ENCODE results near the gene RFX7. TPM values are rescaled to one million over a fixed set of nuclear protein-coding genes. Genes with fewer than 3 reads are reported as not detected.
"Not testable (repeated sequence)": the region's sequence is repeated elsewhere in the genome, so short reads cannot be mapped to it uniquely, and the experiment has no call there.

RFX7 gene
- polyA plus RNA-seq, 4 donors: 19.2 to 23.0 (median 22.5) TPM

- no peak for DNase-seq (ENCODE audit: low read depth in 4 of 4, low spot score in 2 of 4)
These were observed 35.5 kb downstream of the RFX7 start for GRCh38 chr15:56208185-56208584.

- DNase-seq (ENCODE audit: low read depth in 4 of 4, low spot score in 2 of 4): no peak
These were observed 36.0 kb downstream of the RFX7 start for GRCh38 chr15:56207711-56208110.

- no peak for DNase-seq (ENCODE audit: low read depth in 4 of 4, low spot score in 2 of 4)
These were observed 36.6 kb downstream of the RFX7 start for GRCh38 chr15:56207092-56207491.

- no peak for DNase-seq (ENCODE audit: low read depth in 4 of 4, low spot score in 2 of 4)
These were observed 38.4 kb downstream of the RFX7 start for GRCh38 chr15:56205061-56205876.

GRCh38 chr15:56203312-56203922 is 40.3 kb downstream of the RFX7 start:
- not testable (repeated sequence) for DNase-seq (ENCODE audit: low read depth in 4 of 4, low spot score in 2 of 4)

- DNase-seq (ENCODE audit: low read depth in 4 of 4, low spot score in 2 of 4): no peak
These were observed 41.0 kb downstream of the RFX7 start for GRCh38 chr15:56202701-56203100.

GRCh38 chr15:56199038-56199437 is 44.6 kb downstream of the RFX7 start:
- no peak for DNase-seq (ENCODE audit: low read depth in 4 of 4, low spot score in 2 of 4)

GRCh38 chr15:56194035-56194434 is 49.6 kb downstream of the RFX7 start:
- no peak for DNase-seq (ENCODE audit: low read depth in 4 of 4, low spot score in 2 of 4)

GRCh38 chr15:56192659-56193442 is 50.8 kb downstream of the RFX7 start:
- no peak for DNase-seq (ENCODE audit: low read depth in 4 of 4, low spot score in 2 of 4)

GRCh38 chr15:56187665-56188064 is 56.0 kb downstream of the RFX7 start:
- no peak for DNase-seq (ENCODE audit: low read depth in 4 of 4, low spot score in 2 of 4)

GRCh38 chr15:56185980-56186379 is 57.7 kb downstream of the RFX7 start:
- DNase-seq (ENCODE audit: low read depth in 4 of 4, low spot score in 2 of 4): no peak

- DNase-seq (ENCODE audit: low read depth in 4 of 4, low spot score in 2 of 4): no peak
These were observed 59.2 kb downstream of the RFX7 start for GRCh38 chr15:56184516-56184915.

- no peak for DNase-seq (ENCODE audit: low read depth in 4 of 4, low spot score in 2 of 4)
These were observed 62.8 kb downstream of the RFX7 start for GRCh38 chr15:56180851-56181250.

GRCh38 chr15:56176996-56177395 is 66.7 kb downstream of the RFX7 start:
- no peak for DNase-seq (ENCODE audit: low read depth in 4 of 4, low spot score in 2 of 4)

GRCh38 chr15:56175788-56176187 is 67.9 kb downstream of the RFX7 start:
- DNase-seq (ENCODE audit: low read depth in 4 of 4, low spot score in 2 of 4): no peak

- no peak for DNase-seq (ENCODE audit: low read depth in 4 of 4, low spot score in 2 of 4)
These were observed 69.0 kb downstream of the RFX7 start for GRCh38 chr15:56174649-56175048.

- no peak for DNase-seq (ENCODE audit: low read depth in 4 of 4, low spot score in 2 of 4)
These were observed 75.3 kb downstream of the RFX7 start for GRCh38 chr15:56168394-56168793.

- DNase-seq (ENCODE audit: low read depth in 4 of 4, low spot score in 2 of 4): no peak
These were observed 78.4 kb downstream of the RFX7 start for GRCh38 chr15:56165234-56165633.

GRCh38 chr15:56160966-56161365 is 82.7 kb downstream of the RFX7 start:
- DNase-seq (ENCODE audit: low read depth in 4 of 4, low spot score in 2 of 4): no peak

- DNase-seq (ENCODE audit: low read depth in 4 of 4, low spot score in 2 of 4): no peak
These were observed 86.8 kb downstream of the RFX7 start for GRCh38 chr15:56156877-56157276.

- not testable (repeated sequence) for DNase-seq (ENCODE audit: low read depth in 4 of 4, low spot score in 2 of 4)
These were observed 88.4 kb downstream of the RFX7 start for GRCh38 chr15:56155278-56155677.

All from left renal cortex interstitium (tissue), 4 donors.